ENCODE data around the gene ADCY3. TPM values are rescaled to one million over a fixed set of nuclear protein-coding genes. Genes with fewer than 3 reads are reported as not detected.

Gene ADCY3
- total and polyA plus RNA-seq, 2 of the 4 experiments (the other 2 are of a cell fraction), result 17.4 to 46.1 TPM

DNA sequence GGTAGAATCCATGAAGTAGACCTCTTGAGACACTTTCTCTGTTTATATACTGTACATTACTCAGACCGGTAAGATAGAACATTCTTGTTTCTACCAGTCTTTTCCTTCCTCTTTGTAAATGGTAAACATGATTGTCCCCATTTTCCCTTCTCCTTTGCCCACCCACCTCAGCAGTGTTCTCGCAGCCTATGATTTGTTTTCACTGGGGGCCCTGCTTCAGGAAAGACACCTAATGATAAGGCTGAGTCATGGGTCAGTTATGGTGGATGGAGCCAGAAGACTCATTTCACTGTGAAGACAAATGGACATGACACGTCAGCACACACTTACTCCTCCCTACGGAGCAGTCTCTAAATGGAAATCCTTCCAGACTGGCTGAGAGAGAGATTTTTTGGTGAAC, 103.2 kb downstream of the ADCY3 start:
- no TSS peak for BruUV-seq (replicated peaks)
- peak; percentile 81 for ATAC-seq (ENCODE audit: low read depth)
- Histone ChIP-seq H3K14ac (replicated peaks; ENCODE audit: low read depth, low read length) (peak overlapping the region; percentile 55; the same call in 1 of the 2 replicates), H4K20me1 (ENCODE audit: insufficient read depth, low read length) (peaks cover 10% of the 10 kb centered on the region; the same call in 1 of the 2 replicates), H3K9me3 (ENCODE audit: control insufficient read depth, insufficient read depth, low read length) (no peaks in the 10 kb centered on the region), H3K23ac (ENCODE audit: low read depth, low read length) (peak overlapping the region; percentile 78; the same call in 1 of the 2 replicates), H3K4me2 (ENCODE audit: low read depth, low read length) (peak overlapping the region; percentile 31), H3K4ac (ENCODE audit: low read depth, low read length) (peak overlapping the region; percentile 87; the same call in 1 of the 2 replicates), H2AFZ (replicated peaks; ENCODE audit: low read length, poor library complexity) (peak overlapping the region; percentile 2), H3K9ac (ENCODE audit: low read depth, low read length) (no peak overlapping the region), H3K27ac (ENCODE audit: insufficient read depth, low read length) (peak overlapping the region; percentile 75; the same call in 1 of the 2 replicates), H4K91ac (ENCODE audit: insufficient read depth, low read depth, low read length) (peak overlapping the region; percentile 86; the same call in 1 of the 2 replicates), H3K27me3 (ENCODE audit: control insufficient read depth, insufficient read depth, low read length) (no peaks in the 10 kb centered on the region), H4K5ac (ENCODE audit: low read depth, low read length) (peak overlapping the region; percentile 70; the same call in 1 of the 2 replicates), H3K9me1 (ENCODE audit: insufficient read depth, low read length) (peaks cover 14% of the 10 kb centered on the region), H2BK120ac (ENCODE audit: low read depth, low read length) (peak overlapping the region; percentile 82), H3K4me3 (ENCODE audit: insufficient read depth, low read depth, low read length) (no peak overlapping the region), H2AK9ac (replicated peaks; ENCODE audit: low read depth, low read length, poor library complexity) (peak overlapping the region; percentile 58), H2BK15ac (ENCODE audit: low read depth, low read length) (peak overlapping the region; percentile 87; the same call in 1 of the 3 replicates), H3K79me1 (ENCODE audit: low read depth in 1 of 2, low read length in 2 of 2) (peaks cover 40 to 64% of the 10 kb centered on the region in 2 experiments), H2BK20ac (ENCODE audit: low read depth, low read length) (peak overlapping the region; percentile 70; the same call in 1 of the 2 replicates), H4K8ac (ENCODE audit: low read depth in 2 of 2, low read length in 2 of 2) (peak overlapping the region; percentile 10 to 85; a peak in 3 of 4 replicates), H2AK5ac (ENCODE audit: low read depth, low read length) (peak overlapping the region; percentile 94; the same call in 1 of the 2 replicates), H3K56ac (ENCODE audit: extremely low read depth, insufficient read depth, low read length) (peak overlapping the region; percentile 51; the same call in 1 of the 2 replicates), H3K18ac (ENCODE audit: low read depth, low read length) (peak overlapping the region; percentile 81; the same call in 1 of the 2 replicates), H3K36me3 (ENCODE audit: control insufficient read depth, insufficient read depth, low read length) (peaks cover 34% of the 10 kb centered on the region), H2BK5ac (ENCODE audit: low read depth, low read length, poor library complexity, severe bottlenecking) (peak overlapping the region; percentile 83), H3K4me1 (ENCODE audit: control insufficient read depth, insufficient read depth, low read length) (peaks cover 17% of the 10 kb centered on the region)
- intact Hi-C loops (cut with micrococcal nuclease), result no loop called here
- no CpG with 5 or more reads among the region's 4 CpGs for WGBS, 2 experiments (ENCODE audit: extremely low coverage in 2 of 2, insufficient read length in 1 of 2)
- in situ Hi-C loops (cut with MboI; ENCODE audit: low sequenced_read_pairs), result no loop called here
- POLR2A ChIA-PET (ENCODE audit: unreplicated experiment), result no interaction called here
- CTCF ChIA-PET, result no interaction called here
- peak; percentile 94 for DNase-seq
- dilution Hi-C loops (cut with HindIII; ENCODE audit: low sequenced_read_pairs, unreplicated experiment), result no loop called here
- TF ChIP-seq CEBPB (IDR thresholded peaks at IDR 0.05; ENCODE audit: low read depth, low read length), result no peak
- peak; percentile 28; the same call in 1 of the 2 replicates for TF ChIP-seq MAFK (IDR thresholded peaks at IDR 0.05; ENCODE audit: low read depth, low read length)
- peak; percentile 80 for TF ChIP-seq FOS (IDR thresholded peaks at IDR 0.05; ENCODE audit: low read depth, low read length)
- TF ChIP-seq NFE2L2 (IDR thresholded peaks at IDR 0.05; ENCODE audit: low read depth, low read length), result peak; percentile 65
- no peak for TF ChIP-seq RFX5 (IDR thresholded peaks at IDR 0.05; ENCODE audit: low read depth, low read length)
- no peak for TF ChIP-seq POLR2A (IDR thresholded peaks at IDR 0.05; ENCODE audit: low read depth, low read length)
- TF ChIP-seq, protein P1, sequence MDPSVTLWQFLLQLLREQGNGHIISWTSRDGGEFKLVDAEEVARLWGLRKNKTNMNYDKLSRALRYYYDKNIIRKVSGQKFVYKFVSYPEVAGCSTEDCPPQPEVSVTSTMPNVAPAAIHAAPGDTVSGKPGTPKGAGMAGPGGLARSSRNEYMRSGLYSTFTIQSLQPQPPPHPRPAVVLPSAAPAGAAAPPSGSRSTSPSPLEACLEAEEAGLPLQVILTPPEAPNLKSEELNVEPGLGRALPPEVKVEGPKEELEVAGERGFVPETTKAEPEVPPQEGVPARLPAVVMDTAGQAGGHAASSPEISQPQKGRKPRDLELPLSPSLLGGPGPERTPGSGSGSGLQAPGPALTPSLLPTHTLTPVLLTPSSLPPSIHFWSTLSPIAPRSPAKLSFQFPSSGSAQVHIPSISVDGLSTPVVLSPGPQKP (IDR thresholded peaks at IDR 0.05; ENCODE audit: borderline replicate concordance, low read depth, low read length), result no peak
- no peak for TF ChIP-seq MAZ (IDR thresholded peaks at IDR 0.05; ENCODE audit: borderline replicate concordance, low read depth, low read length)
- TF ChIP-seq, protein P2, sequence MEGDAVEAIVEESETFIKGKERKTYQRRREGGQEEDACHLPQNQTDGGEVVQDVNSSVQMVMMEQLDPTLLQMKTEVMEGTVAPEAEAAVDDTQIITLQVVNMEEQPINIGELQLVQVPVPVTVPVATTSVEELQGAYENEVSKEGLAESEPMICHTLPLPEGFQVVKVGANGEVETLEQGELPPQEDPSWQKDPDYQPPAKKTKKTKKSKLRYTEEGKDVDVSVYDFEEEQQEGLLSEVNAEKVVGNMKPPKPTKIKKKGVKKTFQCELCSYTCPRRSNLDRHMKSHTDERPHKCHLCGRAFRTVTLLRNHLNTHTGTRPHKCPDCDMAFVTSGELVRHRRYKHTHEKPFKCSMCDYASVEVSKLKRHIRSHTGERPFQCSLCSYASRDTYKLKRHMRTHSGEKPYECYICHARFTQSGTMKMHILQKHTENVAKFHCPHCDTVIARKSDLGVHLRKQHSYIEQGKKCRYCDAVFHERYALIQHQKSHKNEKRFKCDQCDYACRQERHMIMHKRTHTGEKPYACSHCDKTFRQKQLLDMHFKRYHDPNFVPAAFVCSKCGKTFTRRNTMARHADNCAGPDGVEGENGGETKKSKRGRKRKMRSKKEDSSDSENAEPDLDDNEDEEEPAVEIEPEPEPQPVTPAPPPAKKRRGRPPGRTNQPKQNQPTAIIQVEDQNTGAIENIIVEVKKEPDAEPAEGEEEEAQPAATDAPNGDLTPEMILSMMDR (conservative IDR thresholded peaks at IDR 0.05; ENCODE audit: low read depth, low read length), result no peak
- TF ChIP-seq RCOR1 (IDR thresholded peaks at IDR 0.05; ENCODE audit: insufficient replicate concordance, low read length), result no peak

Data from IMR-90 (cell line).